ENCODE results near the gene KANK3.
A peak's percentile ranks its signal among the peaks of the same experiment; 100 is the strongest.
"Not testable (repeated sequence)": the region's sequence is repeated elsewhere in the genome, so short reads cannot be mapped to it uniquely, and the experiment has no call there.

Gene KANK3

DNA sequence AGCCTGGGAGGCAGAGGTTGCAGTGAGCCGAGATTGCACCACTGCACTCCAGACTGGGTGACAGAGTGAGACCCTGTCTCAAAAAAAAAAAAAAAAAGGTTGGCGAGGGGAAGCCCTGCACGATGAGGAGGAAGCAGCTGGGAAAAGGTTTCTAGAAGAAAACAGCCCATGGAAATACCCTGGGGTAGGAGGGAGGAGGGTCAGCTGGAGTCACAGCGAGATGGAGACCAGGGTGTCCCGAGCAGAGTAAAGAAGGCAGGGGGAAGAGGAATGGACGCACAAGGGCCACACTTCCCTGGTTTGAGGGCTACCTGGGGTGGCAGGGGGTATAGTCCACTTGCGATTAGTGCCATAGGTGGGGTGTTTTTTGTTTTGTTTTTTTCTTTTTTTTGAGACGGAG, 6.4 kb downstream of the KANK3 start:
- DNase-seq = no peak

- no peak for DNase-seq
These were observed 6.9 kb downstream of the KANK3 start for GRCh38 chr19:8336072-8336569.

DNA sequence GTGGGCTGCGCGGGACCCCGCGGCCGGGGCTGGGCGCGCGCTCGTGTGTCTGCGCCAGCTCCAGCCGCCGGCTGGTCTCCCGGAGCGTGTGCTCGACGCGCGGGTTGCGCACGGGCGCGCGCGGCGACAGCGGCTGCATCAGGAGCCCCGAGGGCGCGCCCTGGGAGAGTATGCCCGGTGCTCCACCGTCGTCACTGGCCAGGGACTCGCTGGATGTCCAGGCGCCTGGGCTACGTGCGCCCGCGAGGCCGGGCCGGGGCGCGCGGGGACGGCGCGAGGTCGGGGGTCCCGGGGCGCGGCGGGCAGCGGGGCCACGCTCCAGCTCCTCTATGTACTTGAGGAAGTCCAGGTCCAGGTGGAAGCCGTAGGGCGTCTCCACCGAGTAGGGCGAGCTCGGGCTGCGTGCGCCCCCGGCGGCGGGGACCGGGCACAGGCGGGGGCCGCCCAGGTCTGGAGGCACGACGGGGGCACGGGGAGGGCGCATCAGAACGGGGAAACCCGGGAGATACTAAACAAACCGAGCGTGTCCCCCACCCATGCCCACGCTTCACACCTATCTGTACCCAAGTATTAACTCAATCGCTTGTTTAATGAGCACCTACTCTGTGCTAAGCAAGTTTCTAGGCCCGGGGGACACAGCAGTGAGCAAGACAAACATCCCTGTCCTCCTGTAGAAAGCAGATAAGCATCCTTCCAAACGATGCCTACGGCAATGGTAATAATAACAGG, 7.6 kb downstream of the KANK3 start:
- DNase-seq = no peak

GRCh38 chr19:8334458-8335342, 8.4 kb downstream of the KANK3 start:
- no peak for DNase-seq

- no peak for DNase-seq
These were observed 9.2 kb downstream of the KANK3 start for GRCh38 chr19:8333767-8334457.

DNA sequence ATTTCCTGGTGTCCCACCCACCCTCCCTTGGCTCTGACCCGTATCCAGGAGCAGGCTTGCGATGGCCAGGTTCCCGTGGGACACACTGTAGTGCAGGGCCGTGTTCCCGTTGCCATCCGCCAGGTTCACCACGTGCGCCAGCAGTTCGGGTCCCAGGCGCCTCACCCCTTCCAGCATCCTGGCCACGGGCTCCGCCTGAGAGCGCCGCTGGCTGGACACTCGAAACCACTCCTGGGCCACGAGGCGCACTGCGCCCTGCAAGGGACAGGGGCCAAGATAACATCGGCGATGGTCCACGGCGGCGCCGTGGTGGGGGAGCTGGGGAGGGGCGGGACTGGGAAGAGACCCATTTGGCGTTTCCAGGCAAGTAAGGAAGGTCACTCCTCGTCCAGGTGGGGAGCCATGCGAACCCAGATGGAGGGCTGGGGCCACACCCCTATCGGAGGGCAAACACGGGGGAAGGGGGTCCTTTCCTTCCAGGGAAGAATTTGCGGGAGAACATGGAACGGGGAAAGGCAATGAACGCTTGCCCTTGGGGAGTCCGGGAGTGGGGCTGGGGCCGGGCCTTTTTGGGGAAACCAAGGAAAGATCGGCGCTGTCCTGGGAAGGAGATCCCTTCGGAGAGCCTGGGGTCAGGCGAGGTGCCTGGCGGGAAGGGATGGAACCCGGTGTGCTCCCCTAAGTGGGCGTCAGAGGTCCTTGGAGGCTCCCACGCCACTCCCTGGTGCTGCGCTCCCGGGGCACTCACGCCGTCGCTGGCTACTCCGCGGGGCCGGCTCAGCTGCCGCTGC, 9.9 kb downstream of the KANK3 start:
- no peak for DNase-seq

GRCh38 chr19:8331263-8331845, 11.7 kb downstream of the KANK3 start:
- DNase-seq = no peak

DNA sequence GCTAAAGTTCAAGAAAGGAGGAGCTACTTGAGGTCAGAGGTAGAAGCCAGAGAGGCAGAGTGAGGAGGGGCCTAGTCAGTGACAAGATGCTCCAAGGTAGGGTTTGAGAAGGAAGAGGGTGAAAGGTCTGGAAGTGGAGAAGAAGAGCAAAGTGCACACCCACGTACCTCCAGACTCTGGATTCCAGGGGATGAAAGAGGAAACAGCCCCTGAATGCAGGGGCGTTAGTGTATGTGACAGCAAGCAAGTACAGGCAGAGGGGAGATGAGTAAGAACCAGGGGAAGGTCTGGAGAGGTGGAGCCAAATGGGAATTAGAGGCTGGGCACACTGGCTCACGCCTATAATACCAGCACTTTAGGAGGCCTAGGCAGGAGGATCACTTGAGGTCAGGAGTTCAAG, 13.1 kb downstream of the KANK3 start:
- no peak for DNase-seq

- DNase-seq = no peak
These were observed 17.6 kb downstream of the KANK3 start for GRCh38 chr19:8325454-8325853.

- DNase-seq = no peak
These were observed 18.6 kb downstream of the KANK3 start for GRCh38 chr19:8324186-8325050.

DNA sequence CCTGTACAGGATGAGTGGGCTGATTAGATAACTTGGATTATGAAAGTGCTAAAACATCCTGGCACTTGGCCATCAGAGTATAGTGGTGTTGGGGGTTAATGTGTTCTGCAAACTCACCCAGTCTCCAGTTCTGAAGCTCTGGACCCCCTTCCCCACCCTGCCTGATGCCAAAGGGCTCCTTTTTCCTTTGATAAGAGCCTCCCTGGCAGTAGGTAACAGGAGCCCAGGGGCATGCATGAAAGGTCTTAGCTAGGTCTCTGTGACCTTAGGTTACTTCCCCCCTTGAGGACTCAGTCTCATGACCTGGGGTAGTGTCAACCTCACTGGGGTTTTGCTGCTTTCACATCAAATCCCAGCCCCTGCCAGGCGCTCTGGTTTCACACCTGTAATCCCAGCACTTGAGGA, 19.3 kb downstream of the KANK3 start:
- DNase-seq = no peak

DNA sequence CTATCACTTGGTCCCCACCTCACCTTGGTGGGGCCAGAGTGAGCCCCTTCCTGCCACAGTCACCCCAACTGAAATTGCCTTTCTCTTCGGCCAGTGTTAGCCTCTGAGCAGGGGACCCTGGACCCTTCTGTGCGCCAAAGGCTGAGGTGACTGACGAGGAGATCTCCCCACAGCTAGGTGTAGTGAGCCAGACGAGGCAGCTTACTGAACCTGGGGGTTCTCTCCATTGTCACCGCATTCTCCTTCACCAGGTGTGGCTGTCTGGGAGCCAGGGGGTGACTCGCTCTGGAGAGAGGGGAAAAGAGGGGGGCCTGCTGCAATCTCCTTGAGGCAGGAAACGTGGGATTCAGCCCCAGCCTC, 20.4 kb downstream of the KANK3 start:
- no peak for DNase-seq

- no peak for DNase-seq
These were observed 20.9 kb downstream of the KANK3 start for GRCh38 chr19:8321986-8322637.

DNA sequence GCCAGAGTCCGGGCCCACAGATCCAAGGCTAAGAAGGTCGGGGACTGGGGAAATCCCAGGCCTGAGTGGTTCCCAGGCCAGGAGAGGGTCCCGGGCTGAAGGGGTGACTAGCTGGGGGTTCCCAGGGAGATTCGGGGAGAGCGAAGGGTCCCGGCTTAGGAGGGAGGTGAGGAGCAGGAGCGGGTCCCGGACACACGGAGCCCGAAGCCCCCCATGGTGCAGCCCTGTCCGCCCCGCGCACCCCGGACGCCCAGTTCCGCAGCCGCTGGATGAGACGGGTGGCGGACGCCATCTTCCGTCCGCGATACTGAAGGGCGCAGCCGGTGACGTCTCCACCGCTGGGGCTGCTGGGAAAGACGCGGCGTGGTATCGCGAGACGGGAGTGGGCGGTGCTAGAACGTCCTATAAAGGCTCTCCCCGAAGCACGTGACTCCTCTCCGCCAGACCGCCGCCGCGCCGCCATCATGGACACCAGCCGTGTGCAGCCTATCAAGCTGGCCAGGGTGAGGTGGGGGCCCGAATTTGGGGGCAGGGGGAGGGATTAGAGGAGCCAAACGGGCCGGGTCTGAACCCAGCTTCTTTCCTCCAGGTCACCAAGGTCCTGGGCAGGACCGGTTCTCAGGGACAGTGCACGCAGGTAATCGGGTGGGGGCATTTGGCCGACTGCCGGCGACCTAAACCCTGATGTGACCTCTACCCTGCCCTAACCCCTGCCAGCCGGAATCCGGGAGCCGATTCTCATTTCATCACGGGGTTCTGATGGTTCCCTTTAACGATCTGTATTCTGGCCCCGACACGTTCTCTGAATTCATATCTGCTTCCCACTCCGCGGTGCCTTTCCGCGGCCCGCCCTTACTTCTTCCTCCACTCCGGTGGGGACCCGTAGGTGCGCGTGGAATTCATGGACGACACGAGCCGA, 21.7 kb downstream of the KANK3 start, which contains the start of the genes NDUFA7 and RPS28:
Gene NDUFA7, minus strand, starts transcription at position 309 of the 919 bp plus-strand sequence. Its CDS starts 17 bp downstream, at position 292.
Gene RPS28, plus strand, starts transcription at position 430 of the 919 bp plus-strand sequence. Its CDS starts 35 bp downstream, at position 465.
- DNase-seq = peak; percentile 93

DNA sequence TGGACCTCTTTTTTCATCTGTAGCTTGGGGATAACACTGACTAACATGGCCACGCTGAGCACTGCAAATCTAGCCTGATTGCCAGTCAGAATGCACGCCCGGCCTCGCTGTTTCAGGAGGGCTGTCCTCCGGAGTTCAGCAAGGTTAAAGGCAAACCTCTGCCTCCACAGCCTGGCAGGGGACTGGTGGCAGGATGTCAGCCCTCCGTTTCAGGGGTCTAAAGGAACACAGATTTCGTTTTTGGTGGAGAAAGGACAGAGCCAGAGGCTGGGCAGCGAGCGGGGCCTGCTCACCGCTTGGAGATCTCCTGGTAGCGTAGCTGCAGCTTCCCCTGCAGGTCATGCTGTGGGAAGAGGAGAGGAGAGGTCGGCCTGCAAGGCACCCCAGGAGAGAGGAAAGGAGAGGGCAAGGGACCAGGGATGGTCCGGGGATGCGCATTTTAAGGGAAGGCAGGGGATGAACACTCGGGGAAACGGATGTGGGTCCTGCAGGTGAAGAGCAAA, 22.4 kb downstream of the KANK3 start:
- no peak for DNase-seq

DNA sequence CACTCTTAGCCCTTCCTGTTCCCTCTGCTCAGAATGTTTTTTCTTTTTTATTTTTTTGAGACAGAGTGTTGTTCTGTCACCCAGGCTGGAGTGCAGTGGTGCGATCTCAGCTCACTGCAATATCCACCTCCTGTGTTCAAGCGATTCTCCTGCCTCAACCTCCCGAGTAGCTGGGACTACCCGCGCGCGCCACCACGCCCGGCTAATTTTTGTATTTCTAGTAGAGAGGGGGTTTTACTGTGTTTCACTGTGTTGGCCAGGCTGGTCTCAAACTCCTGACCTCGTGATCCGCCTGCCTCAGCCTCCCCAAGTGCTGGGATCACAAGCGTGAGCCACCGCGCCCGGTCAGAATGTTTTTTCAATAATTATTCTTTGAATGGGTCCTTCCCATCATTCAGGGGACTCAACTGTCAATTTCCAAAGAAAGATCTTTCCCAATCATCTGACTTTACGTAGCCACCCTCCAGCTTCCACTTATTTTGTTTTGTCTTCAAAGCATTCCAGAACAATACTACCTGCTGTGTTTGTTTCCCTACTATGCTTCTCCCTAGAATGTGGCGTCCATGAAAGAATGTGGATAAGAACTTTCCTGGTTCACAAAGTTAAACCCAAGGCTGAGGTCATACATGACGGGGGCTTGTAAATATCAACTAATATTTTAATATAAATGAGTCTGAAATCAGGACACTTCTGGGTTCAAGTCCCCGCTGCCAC, 23.1 kb downstream of the KANK3 start:
- no peak for DNase-seq

GRCh38 chr19:8318835-8319234, 24.2 kb downstream of the KANK3 start:
- DNase-seq = not testable (repeated sequence)
